GM10248 (cell line): ENCODE data around the gene NXPH2.
A peak's percentile ranks its signal among the peaks of the same experiment; 100 is the strongest.

Experiments used
- CTCF ChIA-PET: fragments of 300-600 bp; sonication (Branson Sonifier 250); formaldehyde crosslinking; extraction: SDS; loops from one replicate; lab custom pipeline; 2021; ENCODE audit warnings: antibody characterized with exemption; lab: Yijun Ruan, JAX
- POLR2A ChIA-PET: fragments of 350-650 bp; sonication (Branson Sonifier 250); formaldehyde crosslinking; extraction: SDS; loops from one replicate; lab custom pipeline; 2020; ENCODE audit warnings: antibody characterized with exemption; lab: Yijun Ruan, JAX
- DNase-seq: peaks from one replicate; pipeline ENCODE4 v3.0.0; 2012; ENCODE audit errors: extremely low spot score
- CTCF ChIP-seq: IDR thresholded peaks from 2 replicates; pipeline ENCODE4 v1.5.1; 2012; ENCODE audit warnings: mild to moderate bottlenecking, low read depth; ENCODE audit errors: extremely low read depth, missing control alignments, control extremely low read depth

Gene NXPH2

DNA sequence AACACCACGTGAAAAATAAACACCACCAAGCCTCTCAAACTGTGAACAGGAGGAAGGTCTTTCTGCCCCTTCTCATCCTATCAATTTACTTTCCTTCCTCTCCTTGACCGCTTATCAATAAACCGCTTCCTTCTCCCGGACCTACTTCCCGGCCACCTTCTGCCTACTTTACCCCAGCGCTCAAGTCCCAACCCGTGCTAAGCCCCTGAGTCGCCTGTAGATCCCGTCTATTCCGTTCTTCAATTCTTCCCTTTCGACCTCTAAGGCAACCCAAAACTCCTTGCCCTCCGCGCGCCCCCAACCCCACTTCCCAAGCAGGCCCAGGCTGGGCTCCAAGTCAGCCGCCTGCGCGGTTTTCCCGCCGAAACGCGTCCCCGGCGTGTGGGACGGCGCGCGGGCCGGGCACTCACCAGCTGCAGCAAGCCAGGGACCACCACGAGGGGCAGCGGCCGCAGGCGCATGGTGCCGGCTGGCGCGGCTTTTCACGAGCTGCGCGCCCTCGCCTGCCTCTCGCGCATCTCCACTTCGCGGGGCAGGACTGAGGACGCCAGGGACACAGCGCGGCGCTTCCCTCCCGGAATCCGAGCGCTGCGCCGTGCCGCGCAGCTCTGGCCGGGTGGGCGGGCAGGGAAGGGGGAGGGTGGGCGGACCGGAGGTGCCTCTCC is at the start of gene NXPH2:
Gene NXPH2, minus strand, starts transcription at position 610 of the 665 bp plus-strand sequence. Its CDS starts 149 bp downstream, at position 461.
- POLR2A ChIA-PET = interaction anchor here (0.6 to 0.7 kb wide), 2 partner anchors 150 to 155 kb away, joined by 3 to 4 read pairs; no protein-coding TSS in a partner anchor
- CTCF ChIA-PET = no interaction called here
- no peak for TF ChIP-seq CTCF
- DNase-seq = no peak

DNA sequence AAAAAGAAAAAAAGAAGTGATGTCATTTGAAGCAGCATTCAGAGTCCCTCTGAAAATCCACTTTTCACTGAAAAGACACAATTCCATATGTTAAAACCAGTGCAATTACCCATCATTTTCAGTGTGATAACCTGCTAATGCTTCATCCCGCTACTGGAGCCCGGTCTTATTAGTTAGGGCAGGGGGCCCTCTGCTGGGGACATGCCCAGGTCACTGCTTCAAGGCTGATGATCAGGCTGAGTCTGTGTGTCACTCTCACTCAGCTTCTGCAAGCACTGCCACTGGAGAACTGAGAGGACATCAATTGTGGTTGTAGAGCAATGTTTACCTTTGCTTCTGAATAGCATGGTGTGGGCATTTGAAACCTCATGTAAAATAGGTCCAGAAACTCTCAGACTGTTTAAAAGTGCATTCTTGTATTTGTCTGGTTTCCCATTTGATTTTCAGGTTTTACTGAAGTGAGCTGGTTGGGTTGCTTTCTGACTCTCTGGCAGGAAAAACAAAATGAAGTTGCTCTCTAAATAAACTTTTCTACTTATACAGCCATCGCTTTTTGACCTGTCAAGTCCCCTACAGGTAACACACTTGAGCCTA is 49.2 kb upstream of the NXPH2 start:
- CTCF ChIA-PET = interaction anchor here (0.8 to 6.6 kb wide), 5 partner anchors 19 to 960 kb away, joined by 3 to 65 read pairs (median 3); no protein-coding TSS in a partner anchor
- peak; percentile 9 for DNase-seq

GRCh38 chr2:138827426-138828054 is 47.4 kb upstream of the NXPH2 start:
- peak; percentile 34 for DNase-seq
- ChIA-PET POLR2A (no interaction called here), CTCF (interaction anchor here (0.6 to 6.6 kb wide), 36 partner anchors 9 to 1361 kb away, joined by 3 to 65 read pairs (median 4); no protein-coding TSS in a partner anchor)
- peak; percentile 51 for TF ChIP-seq CTCF

More for the DNA sequence above, 49.2 kb upstream of the NXPH2 start:
- POLR2A ChIA-PET = no interaction called here
- TF ChIP-seq CTCF = peak; percentile 47

DNA sequence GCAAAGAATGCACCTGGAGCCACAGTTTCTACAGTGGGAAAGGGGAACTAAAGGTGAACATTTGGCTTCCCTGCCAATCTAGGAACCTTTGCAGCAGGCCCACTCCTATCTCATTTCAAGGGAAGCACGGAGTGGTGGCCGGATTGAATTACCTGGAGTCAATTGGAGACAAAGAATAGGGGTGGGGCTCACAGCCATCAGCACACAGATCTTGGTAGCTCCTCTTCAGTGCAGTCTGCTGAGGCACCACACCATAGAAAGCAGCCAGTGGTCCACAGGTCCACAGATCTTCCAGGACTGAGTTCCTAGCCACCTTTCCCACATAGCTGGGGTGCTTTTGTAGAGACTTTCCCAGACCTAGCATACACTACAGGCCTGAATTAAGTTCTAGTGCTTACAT is 43.5 kb upstream of the NXPH2 start:
- ChIA-PET POLR2A (interaction anchor here (0.6 kb wide), 1 partner anchor 1265 kb away, joined by 3 read pairs; no protein-coding TSS in a partner anchor), CTCF (interaction anchor here (0.9 to 1.2 kb wide), 3 partner anchors 9 to 958 kb away, joined by 3 to 5 read pairs (median 3); no protein-coding TSS in a partner anchor)
- no peak for TF ChIP-seq CTCF
- no peak for DNase-seq

DNA sequence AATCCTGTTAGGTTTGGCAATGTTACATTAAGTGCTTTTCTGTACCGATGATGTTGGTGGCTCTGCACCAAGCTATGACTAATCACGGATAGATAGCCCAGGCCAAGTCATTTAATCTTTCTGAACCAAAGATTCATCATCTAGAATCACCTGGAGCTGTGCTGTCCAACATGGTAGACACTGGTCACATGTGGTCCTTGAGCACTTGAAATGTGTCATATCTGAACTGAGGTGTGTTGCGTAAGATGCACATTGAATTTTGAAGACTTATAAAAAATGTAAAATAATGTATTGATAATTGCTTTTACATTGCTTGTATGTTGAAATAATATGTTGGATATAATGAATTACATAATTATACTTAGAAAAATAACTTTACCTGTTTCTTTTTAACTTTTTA is 39.8 kb upstream of the NXPH2 start:
- ChIA-PET POLR2A (no interaction called here), CTCF (interaction anchor here (1.2 to 1.3 kb wide), 2 partner anchors 26 to 954 kb away, joined by 3 read pairs; no protein-coding TSS in a partner anchor)
- no peak for TF ChIP-seq CTCF
- DNase-seq = no peak

DNA sequence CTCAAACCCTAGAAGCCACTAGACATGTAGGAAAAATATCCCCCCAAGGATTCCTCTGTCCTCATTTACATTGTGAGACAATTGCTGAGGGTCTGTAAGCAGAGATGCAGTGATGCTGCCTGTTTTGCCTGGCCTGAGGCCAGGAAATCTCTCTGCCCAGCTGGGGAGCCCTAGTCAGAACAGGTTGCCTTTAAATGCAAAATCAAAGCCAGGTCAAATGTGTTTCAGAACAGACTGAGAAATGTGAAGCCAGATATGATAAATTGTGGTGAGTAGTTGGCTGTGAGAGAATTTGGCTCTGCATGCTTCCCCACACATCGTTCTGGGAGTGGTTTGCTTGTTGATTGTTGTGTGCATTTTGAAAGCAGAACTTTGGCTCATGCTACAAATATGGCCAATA is 38.4 kb upstream of the NXPH2 start:
- ChIA-PET POLR2A (no interaction called here), CTCF (interaction anchor here (1.0 to 1.3 kb wide), 2 partner anchors 9 to 28 kb away, joined by 3 read pairs; no protein-coding TSS in a partner anchor)

More for the DNA sequence above, 38.4 kb upstream of the NXPH2 start:
- no peak for TF ChIP-seq CTCF
- DNase-seq = no peak
